Skeletal muscle tissue (tissue), 4 donors: ENCODE results near the gene ADGRG1. TPM values are rescaled to one million over a fixed set of nuclear protein-coding genes. Genes with fewer than 3 reads are reported as not detected.

Experiments
- H3K27ac ChIP-seq: one replicate; pipeline ENCODE4 v1.7.0; 2013; ENCODE audit warnings: mild to moderate bottlenecking, low read depth, low read length, inconsistent platforms
- H3K27me3 ChIP-seq, 3 donors: one replicate each; pipeline ENCODE4 v1.7.0; 2013; ENCODE audit warnings: low read length in 3 of 3; ENCODE audit not compliant: control insufficient read depth in 3 of 3, insufficient read depth in 3 of 3
- H3K36me3 ChIP-seq, 3 donors: one replicate each; pipeline ENCODE4 v1.7.0; 2013; ENCODE audit warnings: low read length in 3 of 3; ENCODE audit not compliant: control insufficient read depth in 3 of 3, insufficient read depth in 3 of 3
- H3K4me1 ChIP-seq, 3 donors: one replicate each; pipeline ENCODE4 v1.7.0; 2013; ENCODE audit warnings: low read length in 3 of 3, mild to moderate bottlenecking in 3 of 3; ENCODE audit not compliant: control insufficient read depth in 3 of 3, insufficient read depth in 3 of 3
- H3K4me3 ChIP-seq, 3 donors: one replicate each; pipeline ENCODE4 v1.7.0; 2013; ENCODE audit warnings: low read length in 3 of 3
- H3K9ac ChIP-seq, 3 donors: one replicate each; pipeline ENCODE4 v1.7.0; 2013; ENCODE audit warnings: low read length in 3 of 3, mild to moderate bottlenecking in 3 of 3, moderate library complexity in 2 of 3, low read depth in 1 of 3
- H3K9me3 ChIP-seq, 3 donors: one replicate each; pipeline ENCODE4 v1.7.0; 2013; ENCODE audit warnings: low read length in 3 of 3; ENCODE audit not compliant: control insufficient read depth in 3 of 3
- total RNA-seq: library from RNA; depleted of rRNA; stranded (reverse); fragments of >200 nt; gene quantifications from one replicate; pipeline ENCODE4 v1.2.3, GENCODE V29; 2014
- donor health status: Osteomylitis.

The ADGRG1 gene
- total RNA-seq, 1 donor from 2014 or later: 0.52 TPM

- Histone ChIP-seq H3K27me3 (peaks cover 7 to 43% (median 42%) of the 10 kb centered on the region in 3 donors), H3K4me1 (peaks cover 16 to 48% (median 25%) of the 10 kb centered on the region in 3 donors), H3K27ac (peak overlapping the region; percentile 30)
Measured at GRCh38 chr16:57634171-57634570, 5.7 kb downstream of the ADGRG1 start.

DNA sequence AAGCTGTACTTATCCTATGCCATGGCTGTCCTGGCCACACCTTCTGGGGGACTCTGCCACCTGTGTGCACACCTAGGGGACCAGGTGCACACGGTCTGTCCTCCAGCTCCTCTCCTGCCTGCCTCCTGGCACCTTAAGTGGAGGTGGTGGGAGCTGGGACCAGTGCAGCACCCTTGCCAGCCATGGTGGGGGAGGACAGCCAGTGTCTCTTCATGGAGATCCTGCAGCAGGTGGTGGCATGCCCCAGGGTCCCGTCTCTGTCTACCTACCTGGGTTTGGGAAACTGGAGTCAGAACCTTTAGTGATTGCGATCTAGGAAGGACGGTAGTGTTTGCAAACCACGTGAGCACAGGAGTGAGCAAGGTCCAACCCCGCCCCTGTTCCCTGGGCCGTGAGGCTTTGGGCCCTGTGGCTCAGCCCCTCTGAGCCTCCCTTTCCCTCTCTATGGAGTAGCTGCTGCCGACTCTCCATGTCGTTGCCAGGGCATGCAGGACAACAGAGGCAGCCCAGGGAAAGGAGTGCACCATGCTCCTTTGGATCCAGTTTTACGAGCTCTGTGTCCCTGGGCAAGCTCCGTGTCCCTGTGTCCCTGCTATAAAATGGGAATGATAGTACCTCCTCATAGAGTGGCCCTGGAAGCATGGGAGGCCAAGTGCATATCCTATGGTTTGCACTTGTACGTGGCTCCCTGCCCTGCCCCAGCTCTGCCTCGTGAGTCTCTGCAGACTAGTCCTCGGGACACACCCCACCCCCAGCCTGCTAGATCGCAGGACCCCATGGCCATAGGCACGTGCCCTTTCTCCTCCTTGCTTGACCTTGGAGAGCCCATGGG lies 7.1 kb downstream of the ADGRG1 start:
- no peak overlapping the region for H3K27ac ChIP-seq
- H3K36me3 ChIP-seq: no peaks in the 10 kb centered on the region
- no peaks in the 10 kb centered on the region for H3K9me3 ChIP-seq
- H3K9ac ChIP-seq: no peak overlapping the region
- peaks cover 16 to 49% (median 26%) of the 10 kb centered on the region in 3 donors for H3K4me1 ChIP-seq
- H3K27me3 ChIP-seq: peaks cover 6 to 37% (median 32%) of the 10 kb centered on the region in 3 donors
- H3K4me3 ChIP-seq: no peak overlapping the region

More at GRCh38 chr16:57634171-57634570, 5.7 kb downstream of the ADGRG1 start:
- Histone ChIP-seq H3K9me3 (no peaks in the 10 kb centered on the region), H3K36me3 (no peaks in the 10 kb centered on the region), H3K4me3 (no peak overlapping the region), H3K9ac (no peak overlapping the region)

- Histone ChIP-seq H3K9ac (no peak overlapping the region), H3K36me3 (no peaks in the 10 kb centered on the region), H3K27ac (peak overlapping the region; percentile 37), H3K27me3 (peaks cover 6 to 30% (median 27%) of the 10 kb centered on the region in 3 donors), H3K4me3 (no peak overlapping the region), H3K9me3 (no peaks in the 10 kb centered on the region), H3K4me1 (peaks cover 21 to 53% (median 32%) of the 10 kb centered on the region in 3 donors)
Measured at GRCh38 chr16:57636184-57636583, 7.8 kb downstream of the ADGRG1 start.

DNA sequence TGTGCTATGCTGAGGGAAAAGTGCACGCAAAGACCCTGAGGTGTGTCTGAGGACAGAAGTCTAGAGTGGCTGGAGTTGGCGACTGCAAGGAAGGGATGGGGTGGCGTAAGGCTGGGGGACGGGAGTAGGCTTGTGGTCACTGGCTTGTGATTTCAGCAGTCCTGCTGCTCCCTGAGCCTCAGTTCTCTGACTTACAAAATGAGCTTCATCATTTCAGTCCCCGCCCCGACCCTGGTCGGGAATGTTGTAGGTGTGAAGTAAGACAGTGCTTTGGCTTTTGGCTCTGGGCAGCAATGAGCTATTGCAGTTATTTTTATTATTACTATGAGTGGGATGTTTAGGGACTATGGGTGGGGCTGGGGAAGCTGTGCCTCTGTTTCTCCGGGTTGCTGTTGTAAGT lies 8.6 kb downstream of the ADGRG1 start:
- peaks cover 21 to 48% (median 32%) of the 10 kb centered on the region in 3 donors for H3K4me1 ChIP-seq

GRCh38 chr16:57637424-57637823 lies 9.0 kb downstream of the ADGRG1 start:
- no peaks in the 10 kb centered on the region for H3K36me3 ChIP-seq

More for the DNA sequence above, 8.6 kb downstream of the ADGRG1 start:
- H3K9me3 ChIP-seq: no peaks in the 10 kb centered on the region
- peaks cover 6 to 30% (median 25%) of the 10 kb centered on the region in 3 donors for H3K27me3 ChIP-seq
- H3K27ac ChIP-seq: peak overlapping the region; percentile 37
- H3K4me3 ChIP-seq: no peak overlapping the region
- H3K9ac ChIP-seq: no peak overlapping the region
- H3K36me3 ChIP-seq: no peaks in the 10 kb centered on the region

DNA sequence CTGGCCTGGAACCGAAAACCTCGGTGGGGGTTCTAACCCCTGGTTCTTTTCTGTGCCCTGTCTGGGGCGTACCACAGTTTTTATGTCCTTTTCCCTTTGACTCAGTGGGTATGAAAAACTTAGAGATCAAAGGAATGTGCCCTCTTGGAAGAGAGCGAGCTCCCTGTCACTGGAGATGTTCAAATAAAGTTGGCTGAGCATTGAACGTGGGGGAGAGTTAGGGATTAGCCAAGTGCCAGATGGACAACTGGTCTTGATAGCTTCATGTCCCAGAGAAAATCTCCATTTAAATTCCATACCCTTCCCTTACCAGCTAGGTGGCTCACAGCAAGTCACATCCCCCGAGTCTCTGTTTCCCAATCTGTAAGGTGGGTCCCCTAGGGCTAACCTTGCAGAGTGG lies 9.5 kb downstream of the ADGRG1 start:
- H3K27ac ChIP-seq: peak overlapping the region; percentile 50
- H3K27me3 ChIP-seq: peaks cover 6 to 30% (median 25%) of the 10 kb centered on the region in 3 donors
- peak overlapping the region in 1 of 3 donors; percentile 60 for H3K9ac ChIP-seq
- no peaks in the 10 kb centered on the region for H3K9me3 ChIP-seq
- H3K4me3 ChIP-seq: no peak overlapping the region
- peaks cover 21 to 45% (median 27%) of the 10 kb centered on the region in 3 donors for H3K4me1 ChIP-seq
- H3K36me3 ChIP-seq: no peaks in the 10 kb centered on the region

More at GRCh38 chr16:57637424-57637823, 9.0 kb downstream of the ADGRG1 start:
- peak overlapping the region in 1 of 3 donors; percentile 60 for H3K9ac ChIP-seq
- no peaks in the 10 kb centered on the region for H3K9me3 ChIP-seq
- peak overlapping the region; percentile 50 for H3K27ac ChIP-seq
- H3K27me3 ChIP-seq: peaks cover 6 to 30% (median 25%) of the 10 kb centered on the region in 3 donors
- no peak overlapping the region for H3K4me3 ChIP-seq
- peaks cover 21 to 46% (median 31%) of the 10 kb centered on the region in 3 donors for H3K4me1 ChIP-seq

GRCh38 chr16:57638381-57638780 lies 10.0 kb downstream of the ADGRG1 start:
- no peak overlapping the region for H3K9ac ChIP-seq
- H3K36me3 ChIP-seq: no peaks in the 10 kb centered on the region
- no peaks in the 10 kb centered on the region for H3K9me3 ChIP-seq
- H3K4me1 ChIP-seq: peaks cover 21 to 42% (median 27%) of the 10 kb centered on the region in 3 donors
- peaks cover 6 to 30% (median 27%) of the 10 kb centered on the region in 3 donors for H3K27me3 ChIP-seq
- no peak overlapping the region for H3K4me3 ChIP-seq
- peak overlapping the region; percentile 50 for H3K27ac ChIP-seq

GRCh38 chr16:57639172-57639887 lies 10.9 kb downstream of the ADGRG1 start:
- peaks cover 0 to 1% (median 0%) of the 10 kb centered on the region in 3 donors for H3K36me3 ChIP-seq
- H3K9ac ChIP-seq: no peak overlapping the region
- H3K4me3 ChIP-seq: no peak overlapping the region
- H3K27me3 ChIP-seq: peaks cover 6 to 29% (median 27%) of the 10 kb centered on the region in 3 donors
- peak overlapping the region; percentile 18 for H3K27ac ChIP-seq
- peaks cover 21 to 40% (median 30%) of the 10 kb centered on the region in 3 donors for H3K4me1 ChIP-seq
- H3K9me3 ChIP-seq: no peaks in the 10 kb centered on the region

- H3K27ac ChIP-seq: no peak overlapping the region
- H3K9ac ChIP-seq: no peak overlapping the region
- no peak overlapping the region for H3K4me3 ChIP-seq
- peaks cover 0 to 4% (median 0%) of the 10 kb centered on the region in 3 donors for H3K36me3 ChIP-seq
- H3K9me3 ChIP-seq: no peaks in the 10 kb centered on the region
- peaks cover 4 to 29% (median 23%) of the 10 kb centered on the region in 3 donors for H3K27me3 ChIP-seq
- H3K4me1 ChIP-seq: peaks cover 24 to 40% (median 35%) of the 10 kb centered on the region in 3 donors
Measured at GRCh38 chr16:57640185-57640584, 11.8 kb downstream of the ADGRG1 start.
